CD8-positive, alpha-beta memory T cell (primary cell): ENCODE results near the gene WNT9B. TPM values are rescaled to one million over a fixed set of nuclear protein-coding genes. Genes with fewer than 3 reads are reported as not detected.

Experiments
- CTCF ChIA-PET: fragments of 350-600 bp; sonication (Branson Sonifier 250); formaldehyde crosslinking; loops from one replicate; lab custom pipeline; 2021; ENCODE audit warnings: antibody characterized with exemption; lab: Charles Lee
- POLR2A ChIA-PET: fragments of 350-600 bp; sonication (Branson Sonifier 250); formaldehyde crosslinking; loops from one replicate; lab custom pipeline; 2021; ENCODE audit warnings: antibody characterized with exemption; lab: Charles Lee
- DNase-seq, 5 donors: peaks; one replicate each; pipeline versions ENCODE4 v3.0.0 to v3.0.0-alpha.2; 2020 to 2022; ENCODE audit warnings: mixed read lengths in 1 of 5
- H3K27ac ChIP-seq: one replicate; pipeline ENCODE4 v1.7.0; 2013; ENCODE audit warnings: low read depth, mild to moderate bottlenecking, low read length, moderate library complexity
- H3K27me3 ChIP-seq: 2 replicates; pipeline ENCODE4 v1.7.0; 2013; ENCODE audit warnings: low read length, mild to moderate bottlenecking; ENCODE audit not compliant: insufficient read depth, poor library complexity, severe bottlenecking
- H3K36me3 ChIP-seq: 2 replicates; pipeline ENCODE4 v1.7.0; 2013; ENCODE audit warnings: mild to moderate bottlenecking, low read length, moderate library complexity; ENCODE audit not compliant: insufficient read depth
- H3K4me1 ChIP-seq: 2 replicates; pipeline ENCODE4 v1.7.0; 2013; ENCODE audit warnings: mild to moderate bottlenecking, low read length, moderate library complexity; ENCODE audit not compliant: insufficient read depth
- H3K4me3 ChIP-seq: 2 replicates; pipeline ENCODE4 v1.7.0; 2013; ENCODE audit warnings: mild to moderate bottlenecking, low read length
- H3K9me3 ChIP-seq: 2 replicates; pipeline ENCODE4 v1.7.0; 2013; ENCODE audit warnings: mild to moderate bottlenecking, low read length
- H3K27ac Mint-ChIP-seq, 8 donors: one replicate each; pipeline ENCODE4 v1.8.0; 2020 to 2021; ENCODE audit warnings: mixed read lengths in 8 of 8, mild to moderate bottlenecking in 6 of 8, inconsistent platforms in 3 of 8, moderate library complexity in 3 of 8
- H3K27me3 Mint-ChIP-seq, 2 donors: one replicate each; pipeline ENCODE4 v1.8.0; 2020 to 2021; ENCODE audit warnings: mixed read lengths in 2 of 2, mild to moderate bottlenecking in 1 of 2, moderate library complexity in 1 of 2
- H3K36me3 Mint-ChIP-seq, 3 donors: one replicate each; pipeline ENCODE4 v1.8.0; 2020 to 2021; ENCODE audit warnings: mixed read lengths in 3 of 3, inconsistent platforms in 1 of 3, mild to moderate bottlenecking in 1 of 3
- H3K4me1 Mint-ChIP-seq, 3 donors: one replicate each; pipeline ENCODE4 v1.8.0; 2020 to 2021; ENCODE audit warnings: mixed read lengths in 3 of 3, inconsistent platforms in 1 of 3, mild to moderate bottlenecking in 1 of 3
- H3K4me3 Mint-ChIP-seq, 7 donors: one replicate each; pipeline ENCODE4 v1.8.0; 2020 to 2021; ENCODE audit warnings: mixed read lengths in 7 of 7, mild to moderate bottlenecking in 6 of 7, moderate library complexity in 4 of 7, inconsistent platforms in 2 of 7
- H3K9me3 Mint-ChIP-seq, 5 donors: one replicate each; pipeline ENCODE4 v1.8.0; 2020 to 2022; ENCODE audit warnings: mixed read lengths in 5 of 5, mild to moderate bottlenecking in 3 of 5, moderate library complexity in 2 of 5, inconsistent platforms in 1 of 5
- polyA plus RNA-seq: library from polyadenylated mRNA; unstranded; fragments of 300-500 nt; fragmentation: Illumina TruSeq; gene quantifications from one replicate; pipeline ENCODE4 v1.2.3, GENCODE V29; 2021
- total RNA-seq, 2 experiments: library from RNA; stranded (reverse); gene quantifications; one replicate each; pipeline ENCODE4 v1.2.3, GENCODE V29; 2021

WNT9B gene
- total and polyA plus RNA-seq, 3 experiments from 2014 or later, result not detected

DNA sequence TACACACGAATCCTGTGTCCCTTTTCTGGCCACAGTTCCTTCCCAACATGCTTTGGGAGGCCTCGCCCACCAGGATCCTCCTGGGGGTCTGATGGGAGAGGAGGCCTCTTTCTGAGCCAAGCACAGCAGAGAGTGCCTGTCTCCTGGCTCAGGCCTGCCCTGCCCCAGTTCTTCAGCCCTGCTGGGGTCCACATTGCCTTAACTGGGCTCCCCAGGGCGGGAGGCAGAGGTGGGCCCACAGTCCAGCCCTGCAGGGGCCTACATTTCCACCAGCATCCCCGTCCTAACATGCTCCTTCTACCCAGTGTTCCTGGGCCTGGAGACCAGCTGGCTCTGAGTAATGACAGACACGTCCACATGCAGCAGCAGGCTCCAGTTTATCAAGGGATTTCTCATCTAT, 29.6 kb downstream of the WNT9B start:
- CTCF ChIA-PET, result no interaction called here
- H3K27me3 Mint-ChIP-seq, result peaks cover 6% of the 10 kb centered on the region in 2 donors
- no peaks in the 10 kb centered on the region for H3K36me3 ChIP-seq
- H3K4me1 ChIP-seq, result no peaks in the 10 kb centered on the region
- H3K4me3 Mint-ChIP-seq, result no peak overlapping the region
- H3K9me3 Mint-ChIP-seq, result no peaks in the 10 kb centered on the region
- no peak overlapping the region for H3K27ac Mint-ChIP-seq
- H3K9me3 ChIP-seq, result no peaks in the 10 kb centered on the region
- H3K27ac ChIP-seq, result no peak overlapping the region
- no peak overlapping the region for H3K4me3 ChIP-seq
- no peaks in the 10 kb centered on the region for H3K27me3 ChIP-seq
- H3K4me1 Mint-ChIP-seq, result peaks cover 0 to 4% (median 0%) of the 10 kb centered on the region in 3 donors
- H3K36me3 Mint-ChIP-seq, result no peaks in the 10 kb centered on the region
- no peak for DNase-seq
- POLR2A ChIA-PET, result no interaction called here

DNA sequence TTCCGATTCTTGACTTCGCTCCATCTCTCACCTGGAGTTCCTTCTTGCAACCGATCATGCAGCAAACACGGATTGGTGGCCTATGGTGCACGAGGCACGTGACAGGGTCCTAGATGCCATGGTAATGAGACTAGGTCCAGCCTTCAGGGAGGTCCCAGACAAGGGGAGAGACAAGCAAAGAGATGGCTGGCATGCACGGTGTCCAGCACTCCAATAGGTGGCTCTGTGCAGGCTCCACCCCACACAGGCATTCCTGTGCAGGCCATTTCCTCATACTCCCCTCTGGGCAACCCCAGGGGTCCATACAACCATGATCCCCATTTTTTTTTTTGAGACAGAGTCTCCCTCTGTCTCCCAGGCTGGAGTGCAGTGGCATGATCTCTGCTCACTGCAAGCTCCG, 31.3 kb downstream of the WNT9B start:
- Mint-ChIP-seq H3K4me1 (peaks cover 0 to 3% (median 0%) of the 10 kb centered on the region in 3 donors), H3K27ac (no peak overlapping the region), H3K9me3 (no peaks in the 10 kb centered on the region), H3K36me3 (no peaks in the 10 kb centered on the region), H3K27me3 (peaks cover 6 to 13% of the 10 kb centered on the region in 2 donors), H3K4me3 (no peak overlapping the region)
- Histone ChIP-seq H3K4me1 (no peaks in the 10 kb centered on the region), H3K36me3 (no peaks in the 10 kb centered on the region), H3K27ac (no peak overlapping the region), H3K4me3 (no peak overlapping the region), H3K27me3 (no peaks in the 10 kb centered on the region), H3K9me3 (no peaks in the 10 kb centered on the region)
- POLR2A ChIA-PET, result no interaction called here
- DNase-seq, result no peak
- CTCF ChIA-PET, result no interaction called here

DNA sequence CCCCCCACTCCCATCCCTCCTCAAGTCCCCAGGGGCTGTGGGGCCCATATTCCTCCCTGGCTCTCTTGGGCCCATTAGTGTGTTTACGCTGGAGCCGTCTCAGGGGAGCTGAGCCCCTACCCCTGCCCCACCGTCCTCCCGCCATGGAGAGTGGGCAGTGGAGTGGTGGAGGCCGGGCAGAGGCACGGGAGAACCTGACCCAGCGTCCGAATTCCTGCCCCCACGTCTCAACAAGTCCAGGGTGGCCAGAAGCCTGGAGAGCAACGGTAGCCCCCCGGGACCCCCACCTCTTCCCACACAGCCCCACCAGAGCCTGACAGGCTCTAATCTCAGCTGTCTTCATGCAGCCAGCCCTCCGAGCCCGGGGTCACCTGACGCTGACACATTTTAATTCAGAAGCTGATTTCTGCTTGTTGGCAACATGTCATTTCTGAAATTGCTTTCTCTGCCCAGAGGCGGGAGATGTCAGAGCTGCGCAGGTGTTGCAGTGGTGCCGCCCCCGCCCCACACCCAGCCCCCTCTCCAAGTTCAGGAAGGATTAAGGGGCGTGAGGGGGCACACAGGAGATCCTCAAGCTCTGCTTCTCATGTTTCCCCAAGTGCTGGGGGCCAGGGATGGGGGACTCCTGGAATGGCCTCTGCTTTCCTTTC, 32.6 kb downstream of the WNT9B start:
- no peaks in the 10 kb centered on the region for H3K36me3 ChIP-seq
- CTCF ChIA-PET, result no interaction called here
- H3K27ac ChIP-seq, result no peak overlapping the region
- POLR2A ChIA-PET, result no interaction called here
- H3K4me1 ChIP-seq, result no peaks in the 10 kb centered on the region
- no peak overlapping the region for H3K4me3 Mint-ChIP-seq
- H3K9me3 ChIP-seq, result no peaks in the 10 kb centered on the region
- no peak overlapping the region for H3K4me3 ChIP-seq
- H3K27me3 Mint-ChIP-seq, result peaks cover 4 to 20% of the 10 kb centered on the region in 2 donors
- no peak for DNase-seq
- no peaks in the 10 kb centered on the region for H3K4me1 Mint-ChIP-seq
- H3K36me3 Mint-ChIP-seq, result no peaks in the 10 kb centered on the region
- H3K27me3 ChIP-seq, result no peaks in the 10 kb centered on the region
- no peaks in the 10 kb centered on the region for H3K9me3 Mint-ChIP-seq
- H3K27ac Mint-ChIP-seq, result no peak overlapping the region

DNA sequence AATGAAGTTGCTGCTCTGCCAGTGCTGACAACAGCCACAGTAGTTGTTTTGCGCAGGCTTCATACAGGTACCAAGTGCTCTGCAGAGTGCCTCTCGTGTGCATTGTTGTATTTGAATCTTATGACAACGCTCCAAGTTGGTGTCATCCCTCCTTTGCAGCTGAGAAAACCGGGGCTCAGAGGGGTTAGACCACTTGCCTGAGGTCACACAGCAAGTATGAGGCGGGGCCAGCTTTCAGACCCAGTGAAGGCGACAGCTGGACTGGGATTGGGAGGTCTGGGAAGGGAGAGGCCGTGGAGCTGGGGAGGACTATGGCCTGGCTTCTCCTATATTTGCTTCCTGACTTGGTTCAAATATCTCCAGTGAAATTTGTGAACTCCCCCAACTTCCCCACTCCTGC, 33.2 kb downstream of the WNT9B start:
- DNase-seq, result no peak
- ChIA-PET POLR2A (no interaction called here), CTCF (no interaction called here)
- H3K4me1 ChIP-seq, result no peaks in the 10 kb centered on the region
- Mint-ChIP-seq H3K27me3 (peaks cover 4 to 20% of the 10 kb centered on the region in 2 donors), H3K27ac (no peak overlapping the region), H3K4me1 (no peaks in the 10 kb centered on the region), H3K9me3 (no peaks in the 10 kb centered on the region), H3K36me3 (no peaks in the 10 kb centered on the region), H3K4me3 (no peak overlapping the region)
- H3K27me3 ChIP-seq, result no peaks in the 10 kb centered on the region
- H3K4me3 ChIP-seq, result no peak overlapping the region
- no peaks in the 10 kb centered on the region for H3K9me3 ChIP-seq
- no peak overlapping the region for H3K27ac ChIP-seq
- no peaks in the 10 kb centered on the region for H3K36me3 ChIP-seq

DNA sequence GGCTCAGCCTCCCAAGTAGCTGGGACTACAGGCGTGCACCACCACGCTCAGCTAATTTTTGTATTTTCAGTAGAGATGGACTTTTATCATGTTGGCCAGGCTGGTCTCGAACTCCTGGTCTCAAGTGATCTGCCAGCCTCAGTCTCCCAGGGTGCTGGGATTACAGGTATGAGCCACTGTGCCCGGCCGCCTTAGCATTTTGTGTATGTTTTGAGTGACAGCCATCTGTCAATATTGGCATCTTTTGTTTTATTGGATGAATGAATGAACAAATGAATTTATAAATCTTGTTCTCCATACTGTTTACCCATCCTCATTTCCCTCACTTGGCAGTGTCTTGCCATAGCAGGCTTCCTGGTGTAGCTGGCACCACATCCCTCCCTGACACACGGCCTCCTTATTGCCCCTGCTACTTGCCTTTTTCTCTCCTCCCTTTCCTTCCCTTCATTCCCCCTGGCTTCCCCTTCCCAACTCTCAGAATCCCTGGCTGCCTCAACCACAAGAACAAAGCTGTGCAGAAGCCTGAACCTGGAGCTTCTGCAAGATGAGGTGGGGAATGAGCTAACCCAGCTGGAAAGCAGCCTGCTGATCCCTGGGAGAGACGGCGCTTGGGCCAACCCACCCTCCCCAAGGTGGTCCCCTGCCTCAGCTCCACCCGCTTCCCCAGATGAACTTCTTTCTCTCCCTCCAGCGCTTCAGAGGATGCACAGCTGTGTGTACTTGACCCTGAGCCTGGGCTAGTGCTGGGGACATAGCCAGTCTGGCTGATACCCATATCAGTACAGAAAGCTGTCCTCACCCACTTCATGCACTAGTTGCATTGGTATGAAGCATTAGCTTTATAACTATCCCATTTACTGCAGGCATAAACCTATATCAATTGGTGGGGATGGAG, 34.3 kb downstream of the WNT9B start:
- H3K4me1 ChIP-seq, result no peaks in the 10 kb centered on the region
- H3K27ac ChIP-seq, result no peak overlapping the region
- H3K27me3 ChIP-seq, result no peaks in the 10 kb centered on the region
- Mint-ChIP-seq H3K4me1 (no peaks in the 10 kb centered on the region), H3K27me3 (peaks cover 4 to 27% of the 10 kb centered on the region in 2 donors), H3K36me3 (no peaks in the 10 kb centered on the region), H3K4me3 (no peak overlapping the region), H3K27ac (peak overlapping the region in 1 of 8 donors; percentile 20), H3K9me3 (no peaks in the 10 kb centered on the region)
- CTCF ChIA-PET, result no interaction called here
- no peaks in the 10 kb centered on the region for H3K9me3 ChIP-seq
- POLR2A ChIA-PET, result no interaction called here
- no peak for DNase-seq
- no peak overlapping the region for H3K4me3 ChIP-seq
- H3K36me3 ChIP-seq, result no peaks in the 10 kb centered on the region

DNA sequence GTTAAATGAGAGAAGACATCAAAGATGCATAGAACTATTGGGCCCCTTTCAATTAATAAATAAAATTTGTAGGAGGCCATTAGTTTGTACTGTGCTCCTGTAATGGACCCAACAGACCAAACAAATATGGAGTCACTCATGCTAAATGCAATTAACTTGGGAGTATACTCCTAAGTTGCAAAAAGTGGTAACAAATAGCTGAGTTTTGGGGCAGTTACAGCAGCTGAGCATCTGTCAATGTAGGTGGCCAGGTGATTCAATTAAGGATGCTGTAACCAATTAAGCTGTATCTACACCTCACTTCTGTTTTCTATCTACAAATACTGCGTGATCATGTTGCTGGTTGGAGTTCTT, 34.9 kb downstream of the WNT9B start:
- no peak overlapping the region for H3K27ac Mint-ChIP-seq
- no peak for DNase-seq
- H3K9me3 Mint-ChIP-seq, result no peaks in the 10 kb centered on the region
- H3K27me3 ChIP-seq, result no peaks in the 10 kb centered on the region
- no peaks in the 10 kb centered on the region for H3K9me3 ChIP-seq
- no peaks in the 10 kb centered on the region for H3K36me3 ChIP-seq
- no peaks in the 10 kb centered on the region for H3K4me1 Mint-ChIP-seq
- H3K27me3 Mint-ChIP-seq, result peaks cover 6 to 30% of the 10 kb centered on the region in 2 donors
- H3K4me3 ChIP-seq, result no peak overlapping the region
- no peaks in the 10 kb centered on the region for H3K36me3 Mint-ChIP-seq
- H3K27ac ChIP-seq, result no peak overlapping the region
- ChIA-PET POLR2A (no interaction called here), CTCF (no interaction called here)
- H3K4me3 Mint-ChIP-seq, result no peak overlapping the region
- H3K4me1 ChIP-seq, result no peaks in the 10 kb centered on the region

DNA sequence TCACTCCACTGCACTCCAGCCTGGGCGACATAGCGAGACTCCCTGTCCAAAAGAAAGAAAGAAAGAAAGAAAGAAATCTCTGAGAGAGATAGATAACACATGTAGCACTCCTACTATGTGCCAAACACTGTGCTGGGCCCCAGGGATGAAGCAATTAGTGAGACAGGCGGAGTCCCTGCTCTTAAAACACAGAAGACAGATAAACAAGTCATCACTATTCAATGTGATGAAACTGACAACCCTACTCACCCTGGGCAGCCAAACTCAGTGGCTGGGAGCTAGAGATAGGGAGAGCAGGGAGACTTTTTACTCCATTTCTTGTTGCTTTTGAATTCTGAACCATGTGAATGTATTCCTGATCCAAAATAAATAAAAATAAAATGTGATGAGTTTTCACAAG, 36.3 kb downstream of the WNT9B start:
- Mint-ChIP-seq H3K27ac (no peak overlapping the region), H3K36me3 (no peaks in the 10 kb centered on the region), H3K4me1 (no peaks in the 10 kb centered on the region), H3K27me3 (peaks cover 6 to 38% of the 10 kb centered on the region in 2 donors), H3K4me3 (no peak overlapping the region), H3K9me3 (no peaks in the 10 kb centered on the region)
- Histone ChIP-seq H3K27me3 (no peaks in the 10 kb centered on the region), H3K9me3 (no peaks in the 10 kb centered on the region), H3K4me1 (no peaks in the 10 kb centered on the region), H3K36me3 (no peaks in the 10 kb centered on the region), H3K4me3 (no peak overlapping the region), H3K27ac (no peak overlapping the region)
- POLR2A ChIA-PET, result no interaction called here
- CTCF ChIA-PET, result no interaction called here
- DNase-seq, result no peak

DNA sequence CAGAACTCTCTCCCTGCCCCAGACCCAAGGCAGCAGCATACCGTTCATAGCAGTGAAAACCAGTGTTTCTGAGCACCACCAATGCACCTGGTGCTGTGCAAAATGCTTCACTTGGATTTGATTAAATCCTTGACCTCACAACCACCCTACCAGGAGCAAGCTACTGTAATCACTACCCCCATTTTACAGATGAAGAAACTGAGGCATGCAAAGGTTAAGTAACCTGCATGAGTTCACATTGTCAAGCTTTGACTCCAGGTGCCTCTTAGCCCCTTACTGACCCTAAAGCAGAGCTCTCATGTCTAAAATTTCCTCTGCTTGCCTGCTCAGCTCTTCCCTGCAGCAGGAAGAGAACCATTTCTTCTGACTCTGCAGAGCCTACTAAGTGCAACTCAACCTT, 37.3 kb downstream of the WNT9B start:
- Mint-ChIP-seq H3K9me3 (no peaks in the 10 kb centered on the region), H3K4me1 (no peaks in the 10 kb centered on the region), H3K27ac (no peak overlapping the region), H3K36me3 (no peaks in the 10 kb centered on the region), H3K27me3 (peaks cover 15 to 48% of the 10 kb centered on the region in 2 donors), H3K4me3 (no peak overlapping the region)
- H3K27me3 ChIP-seq, result no peaks in the 10 kb centered on the region
- ChIA-PET POLR2A (no interaction called here), CTCF (no interaction called here)
- H3K27ac ChIP-seq, result no peak overlapping the region
- H3K4me1 ChIP-seq, result no peaks in the 10 kb centered on the region
- no peaks in the 10 kb centered on the region for H3K9me3 ChIP-seq
- H3K4me3 ChIP-seq, result no peak overlapping the region
- no peak for DNase-seq
- H3K36me3 ChIP-seq, result no peaks in the 10 kb centered on the region
